Left renal cortex interstitium (tissue), 4 donors: ENCODE results near the gene SMIM32. TPM values are rescaled to one million over a fixed set of nuclear protein-coding genes. Genes with fewer than 3 reads are reported as not detected.

Experiments used
- DNase-seq, 4 donors: peaks; one replicate each; pipeline ENCODE4 v3.0.0-alpha.2; 2013; ENCODE audit warnings: low read depth in 4 of 4, low spot score in 2 of 4, missing footprints in 1 of 4
- polyA plus RNA-seq, 4 donors: library from polyadenylated mRNA; unstranded; fragments of 120-200 nt; gene quantifications; one replicate each; pipeline ENCODE4 v1.2.1, GENCODE V29; 2013; ENCODE audit not compliant: insufficient read length in 4 of 4

The SMIM32 gene
- 10 to 100 TPM; 10.4 to 20.4 (median 17.7) TPM for polyA plus RNA-seq

GRCh38 chr5:136192526-136193321 lies at the start of gene SMIM32:
Gene SMIM32 (minus strand): TSS chr5:136193162. CDS start chr5:136192524, 638 bp downstream.
- peak in 1 of 4 donors; percentile 38 for DNase-seq

- no peak for DNase-seq
Observed at GRCh38 chr5:136242611-136243010, 49.6 kb upstream of the SMIM32 start.

- no peak for DNase-seq
Observed at GRCh38 chr5:136242136-136242535, 49.2 kb upstream of the SMIM32 start.

GRCh38 chr5:136240894-136241293 lies 47.9 kb upstream of the SMIM32 start:
- no peak for DNase-seq

GRCh38 chr5:136236479-136237083 lies 43.6 kb upstream of the SMIM32 start:
- DNase-seq, result no peak

- DNase-seq, result no peak
Observed at GRCh38 chr5:136235321-136235720, 42.4 kb upstream of the SMIM32 start.

- DNase-seq, result no peak
Observed at GRCh38 chr5:136232316-136232715, 39.4 kb upstream of the SMIM32 start.

- no peak for DNase-seq
Observed at GRCh38 chr5:136230176-136230575, 37.2 kb upstream of the SMIM32 start.

- no peak for DNase-seq
Observed at GRCh38 chr5:136228136-136228757, 35.3 kb upstream of the SMIM32 start.

- no peak for DNase-seq
Observed at GRCh38 chr5:136226401-136226800, 33.4 kb upstream of the SMIM32 start.

GRCh38 chr5:136225796-136226195 lies 32.8 kb upstream of the SMIM32 start:
- DNase-seq, result no peak

GRCh38 chr5:136222580-136223235 lies 29.7 kb upstream of the SMIM32 start:
- DNase-seq, result no peak

GRCh38 chr5:136221340-136221739 lies 28.4 kb upstream of the SMIM32 start:
- no peak for DNase-seq

GRCh38 chr5:136216230-136216629 lies 23.3 kb upstream of the SMIM32 start:
- no peak for DNase-seq

- DNase-seq, result no peak
Observed at GRCh38 chr5:136215812-136216211, 22.9 kb upstream of the SMIM32 start.

- no peak for DNase-seq
Observed at GRCh38 chr5:136213919-136214493, 21.0 kb upstream of the SMIM32 start.

GRCh38 chr5:136212252-136212721 lies 19.3 kb upstream of the SMIM32 start:
- no peak for DNase-seq

GRCh38 chr5:136211282-136212040 lies 18.5 kb upstream of the SMIM32 start:
- DNase-seq, result no peak

- no peak for DNase-seq
Observed at GRCh38 chr5:136210259-136210658, 17.3 kb upstream of the SMIM32 start.

GRCh38 chr5:136209346-136209910 lies 16.5 kb upstream of the SMIM32 start:
- no peak for DNase-seq
